GM18519 (cell line): ENCODE data around the gene UNK.
"Not testable (repeated sequence)": the region's sequence is repeated elsewhere in the genome, so short reads cannot be mapped to it uniquely, and the experiment has no call there.

Experiments
- ATAC-seq: cut with Tn5 transposase; IDR thresholded peaks from one replicate; pipeline ENCODE4 v1.9.1; 2021; ENCODE audit warnings: mild to moderate bottlenecking, moderate library complexity; ENCODE audit not compliant: unreplicated experiment, low FRiP score

The UNK gene

GRCh38 chr17:75846692-75847613 is 62.3 kb downstream of the UNK start:
- ATAC-seq: no peak

GRCh38 chr17:75847614-75848522 is 63.3 kb downstream of the UNK start:
- no peak for ATAC-seq

GRCh38 chr17:75848523-75849278 is 64.1 kb downstream of the UNK start:
- ATAC-seq: no peak

- no peak for ATAC-seq
Observed at GRCh38 chr17:75849279-75849646, 64.7 kb downstream of the UNK start.

GRCh38 chr17:75849724-75850123 is 65.1 kb downstream of the UNK start:
- no peak for ATAC-seq

- ATAC-seq: no peak
Observed at GRCh38 chr17:75850928-75851692, 66.5 kb downstream of the UNK start.

GRCh38 chr17:75851693-75851991 is 67.0 kb downstream of the UNK start:
- not testable (repeated sequence) for ATAC-seq

- no peak for ATAC-seq
Observed at GRCh38 chr17:75853433-75853832, 68.8 kb downstream of the UNK start.

- ATAC-seq: no peak
Observed at GRCh38 chr17:75854101-75854748, 69.6 kb downstream of the UNK start.

GRCh38 chr17:75854881-75855309 is 70.3 kb downstream of the UNK start:
- no peak for ATAC-seq

GRCh38 chr17:75855310-75856061 is 70.9 kb downstream of the UNK start, which contains the start of gene WBP2:
TSS of gene WBP2 (minus strand) at chr17:75855335. CDS start at chr17:75855297, 38 bp downstream.
- ATAC-seq: peak; percentile 78

GRCh38 chr17:75856062-75856756 is 71.6 kb downstream of the UNK start:
- ATAC-seq: peak; percentile 13

GRCh38 chr17:75859358-75859757 is 74.8 kb downstream of the UNK start:
- not testable (repeated sequence) for ATAC-seq

GRCh38 chr17:75861927-75862317 is 77.3 kb downstream of the UNK start:
- no peak for ATAC-seq

GRCh38 chr17:75864448-75864871 is 79.9 kb downstream of the UNK start:
- no peak for ATAC-seq

- ATAC-seq: not testable (repeated sequence)
Observed at GRCh38 chr17:75864887-75865286, 80.3 kb downstream of the UNK start.

GRCh38 chr17:75865404-75866188 is 81.0 kb downstream of the UNK start:
- ATAC-seq: not testable (repeated sequence)
